GM06990 (cell line): Measurements from ENCODE around the gene KLHDC4.

Experiments used
- DNase-seq: peaks from one replicate; pipeline ENCODE4 v3.0.0-alpha.2; 2011; ENCODE audit not compliant: insufficient read length; ENCODE audit errors: extremely low read depth
- H3K27me3 ChIP-seq: replicated peaks from 2 replicates; pipeline ENCODE4 v1.6.0; 2011; ENCODE audit warnings: low read length; ENCODE audit not compliant: control insufficient read depth, insufficient read depth
- H3K36me3 ChIP-seq: 2 replicates; pipeline ENCODE4 v1.5.1; 2011; ENCODE audit warnings: low read length; ENCODE audit not compliant: control insufficient read depth, insufficient read depth
- H3K4me3 ChIP-seq: replicated peaks from 2 replicates; pipeline ENCODE4 v1.5.1; 2011; ENCODE audit warnings: low read depth, mild to moderate bottlenecking, control low read depth, low read length
- TF ChIP-seq, protein P1 (sequence below): IDR thresholded peaks from 2 replicates; pipeline ENCODE4 v1.5.1; 2011; ENCODE audit warnings: low read length, control low read depth, mild to moderate bottlenecking, inconsistent platforms; ENCODE audit not compliant: insufficient read depth, poor library complexity, severe bottlenecking

KLHDC4 gene

DNA sequence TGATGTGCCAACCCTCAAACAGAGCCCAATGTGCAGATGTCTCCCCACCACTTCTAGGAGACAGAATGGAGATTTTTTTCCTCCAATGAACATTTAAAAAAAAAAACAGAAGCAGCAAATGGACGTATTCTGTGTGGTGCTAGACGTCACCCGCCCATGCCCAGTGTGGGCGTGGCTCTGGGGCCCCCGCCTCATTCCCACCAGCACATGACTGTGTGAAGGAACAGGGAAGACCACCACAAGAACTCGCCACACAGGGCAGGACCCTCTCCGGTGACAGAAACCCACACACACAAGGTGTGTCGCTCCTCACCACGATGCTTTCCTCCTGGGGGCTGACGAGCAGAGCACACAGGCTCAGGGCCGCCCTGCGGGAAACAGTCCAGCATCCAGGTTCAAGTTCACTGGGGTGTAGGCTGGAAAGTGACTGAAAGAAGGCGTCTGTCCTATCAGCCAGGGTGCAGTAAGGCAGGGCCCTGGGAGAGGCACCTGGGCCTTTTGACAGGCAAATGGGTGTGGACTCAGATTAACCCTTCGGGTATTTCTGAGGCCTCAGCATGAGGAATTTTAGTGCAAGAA lies 53.5 kb downstream of the KLHDC4 start:
- no peak for DNase-seq
- no peak overlapping the region for H3K4me3 ChIP-seq
- H3K36me3 ChIP-seq: peaks cover 41% of the 10 kb centered on the region
- TF ChIP-seq, protein P1, sequence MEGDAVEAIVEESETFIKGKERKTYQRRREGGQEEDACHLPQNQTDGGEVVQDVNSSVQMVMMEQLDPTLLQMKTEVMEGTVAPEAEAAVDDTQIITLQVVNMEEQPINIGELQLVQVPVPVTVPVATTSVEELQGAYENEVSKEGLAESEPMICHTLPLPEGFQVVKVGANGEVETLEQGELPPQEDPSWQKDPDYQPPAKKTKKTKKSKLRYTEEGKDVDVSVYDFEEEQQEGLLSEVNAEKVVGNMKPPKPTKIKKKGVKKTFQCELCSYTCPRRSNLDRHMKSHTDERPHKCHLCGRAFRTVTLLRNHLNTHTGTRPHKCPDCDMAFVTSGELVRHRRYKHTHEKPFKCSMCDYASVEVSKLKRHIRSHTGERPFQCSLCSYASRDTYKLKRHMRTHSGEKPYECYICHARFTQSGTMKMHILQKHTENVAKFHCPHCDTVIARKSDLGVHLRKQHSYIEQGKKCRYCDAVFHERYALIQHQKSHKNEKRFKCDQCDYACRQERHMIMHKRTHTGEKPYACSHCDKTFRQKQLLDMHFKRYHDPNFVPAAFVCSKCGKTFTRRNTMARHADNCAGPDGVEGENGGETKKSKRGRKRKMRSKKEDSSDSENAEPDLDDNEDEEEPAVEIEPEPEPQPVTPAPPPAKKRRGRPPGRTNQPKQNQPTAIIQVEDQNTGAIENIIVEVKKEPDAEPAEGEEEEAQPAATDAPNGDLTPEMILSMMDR: no peak
- H3K27me3 ChIP-seq: no peaks in the 10 kb centered on the region

DNA sequence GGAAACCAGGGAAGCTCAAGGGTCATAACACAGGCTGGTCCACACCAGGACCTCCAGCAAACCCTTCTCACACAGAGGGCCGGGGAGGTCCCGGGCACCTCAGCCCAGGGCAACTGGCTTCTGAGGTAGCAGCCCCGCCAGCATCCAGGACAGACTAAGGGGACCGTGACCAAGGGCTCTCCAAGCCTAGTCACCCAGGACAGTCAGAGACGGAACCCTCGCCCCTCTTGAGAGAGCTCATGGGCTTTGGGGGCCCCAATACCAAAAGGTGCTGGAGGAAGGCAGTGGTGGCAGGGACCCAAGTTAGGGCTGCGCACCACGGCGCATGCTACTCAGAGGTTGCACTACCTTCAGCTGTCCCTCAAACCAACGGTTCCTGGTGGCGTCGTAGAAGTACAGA lies 54.9 kb downstream of the KLHDC4 start:
- no peak for DNase-seq
- Histone ChIP-seq H3K36me3 (peaks cover 42% of the 10 kb centered on the region), H3K27me3 (no peaks in the 10 kb centered on the region), H3K4me3 (no peak overlapping the region)
- TF ChIP-seq, protein P1: no peak

- no peak overlapping the region for H3K4me3 ChIP-seq
- H3K36me3 ChIP-seq: peaks cover 42% of the 10 kb centered on the region
- DNase-seq: no peak
- TF ChIP-seq, protein P1: no peak
- no peaks in the 10 kb centered on the region for H3K27me3 ChIP-seq
Observed at GRCh38 chr16:87709677-87710076, 56.1 kb downstream of the KLHDC4 start.

GRCh38 chr16:87708881-87709638 lies 56.7 kb downstream of the KLHDC4 start:
- TF ChIP-seq, protein P1: no peak
- H3K4me3 ChIP-seq: no peak overlapping the region
- DNase-seq: no peak
- H3K27me3 ChIP-seq: no peaks in the 10 kb centered on the region
- H3K36me3 ChIP-seq: peaks cover 40% of the 10 kb centered on the region

- no peak for DNase-seq
- Histone ChIP-seq H3K4me3 (no peak overlapping the region), H3K27me3 (no peaks in the 10 kb centered on the region), H3K36me3 (peaks cover 44% of the 10 kb centered on the region)
- TF ChIP-seq, protein P1: no peak
Observed at GRCh38 chr16:87707714-87708580, 57.8 kb downstream of the KLHDC4 start.
